ENCODE measurements around the gene SPP2. TPM values are rescaled to one million over a fixed set of nuclear protein-coding genes. Genes with fewer than 3 reads are reported as not detected.
A peak's percentile ranks its signal among the peaks of the same experiment; 100 is the strongest.

SPP2 gene
- total RNA-seq, 1 donor from 2014 or later, result not detected

- peak; percentile 71 for DNase-seq (ENCODE audit: low read depth)
Measured at GRCh38 chr2:234038076-234038802, 12.3 kb upstream of the SPP2 start.

GRCh38 chr2:234044157-234044556 lies 6.3 kb upstream of the SPP2 start:
- DNase-seq (ENCODE audit: low read depth), result peak; percentile 72

- no peak for DNase-seq (ENCODE audit: low read depth)
Measured at GRCh38 chr2:234046521-234046920, 4.0 kb upstream of the SPP2 start.

GRCh38 chr2:234047361-234047760 lies 3.1 kb upstream of the SPP2 start:
- DNase-seq (ENCODE audit: low read depth), result no peak

DNA sequence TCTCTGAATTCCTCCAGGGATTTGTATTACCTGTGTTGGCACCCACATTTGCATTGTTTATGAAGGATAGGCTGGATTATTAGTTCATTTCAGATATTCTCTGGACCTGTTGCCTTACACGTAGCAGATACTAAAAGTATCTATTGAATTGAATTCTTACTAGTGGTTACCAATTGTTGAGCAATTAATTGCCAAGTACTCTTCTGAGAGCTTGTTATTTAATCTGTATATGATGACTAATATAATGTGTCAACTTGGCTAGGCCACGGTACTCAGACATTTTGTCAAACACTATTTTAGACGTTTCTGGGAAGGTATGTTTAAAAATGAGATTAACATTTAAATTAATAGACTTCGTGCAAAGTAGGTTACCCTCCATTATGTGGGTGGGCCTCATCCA lies 2.5 kb upstream of the SPP2 start:
- DNase-seq (ENCODE audit: low read depth), result no peak

DNA sequence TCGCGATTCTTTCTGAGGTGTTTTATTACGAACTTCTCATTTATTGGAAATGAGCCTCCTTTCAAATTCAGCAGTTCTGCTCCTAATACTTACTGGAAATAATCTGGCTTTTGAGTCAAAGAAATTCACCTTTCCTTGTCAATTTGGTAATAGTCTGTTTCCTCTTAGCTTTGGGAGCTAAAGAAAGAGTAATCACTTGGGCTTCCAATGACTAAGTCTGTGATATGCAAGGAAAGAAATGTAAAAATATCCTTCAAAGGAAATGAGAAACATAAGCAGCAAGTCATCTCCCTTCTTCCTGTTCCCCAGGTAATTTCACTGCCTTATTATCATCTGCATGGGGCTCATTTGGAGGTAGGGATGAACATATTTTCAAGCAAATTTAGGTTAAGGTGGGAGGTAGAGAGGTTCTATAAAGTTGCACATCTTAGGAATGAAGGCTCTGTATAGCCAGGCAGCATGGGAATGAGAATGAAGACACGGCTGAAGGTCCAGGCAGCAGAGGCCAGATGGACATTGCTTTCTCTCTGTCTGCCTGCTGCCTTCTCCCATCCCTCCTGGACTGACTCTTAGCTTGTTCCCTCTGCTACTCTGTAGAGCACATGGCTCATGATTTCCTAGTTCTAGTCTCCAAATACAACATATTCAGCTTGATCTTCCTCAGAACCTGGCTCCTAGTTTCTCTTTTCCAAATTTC lies 1.0 kb downstream of the SPP2 start:
- no peak for DNase-seq (ENCODE audit: low read depth)

- no peak for DNase-seq (ENCODE audit: low read depth)
Measured at GRCh38 chr2:234058881-234059280, 8.4 kb downstream of the SPP2 start.

GRCh38 chr2:234060236-234060635 lies 9.7 kb downstream of the SPP2 start:
- DNase-seq (ENCODE audit: low read depth), result peak; percentile 61

GRCh38 chr2:234061624-234062257 lies 11.2 kb downstream of the SPP2 start:
- DNase-seq (ENCODE audit: low read depth), result no peak

GRCh38 chr2:234066587-234066986 lies 16.1 kb downstream of the SPP2 start:
- DNase-seq (ENCODE audit: low read depth), result no peak

DNA sequence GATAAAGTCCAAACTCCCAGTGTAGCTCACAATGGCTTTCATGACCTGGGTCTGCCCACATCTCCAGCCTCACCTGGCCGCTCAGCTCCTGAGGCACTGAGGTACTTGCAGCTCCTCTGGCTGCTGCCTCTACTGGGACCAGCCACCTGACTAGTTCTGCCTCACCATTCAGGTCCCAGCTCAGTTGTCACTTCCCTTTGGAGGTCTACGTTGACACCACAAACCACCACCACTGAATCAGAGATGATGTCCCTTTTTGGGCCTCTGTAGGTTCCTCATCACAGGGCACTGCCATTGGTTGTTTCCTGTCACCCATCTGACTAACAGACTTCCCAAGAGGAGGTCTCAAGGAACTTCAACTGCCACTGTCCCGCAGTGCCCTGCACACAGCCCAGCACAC lies 21.2 kb downstream of the SPP2 start:
- DNase-seq (ENCODE audit: low read depth), result no peak

DNA sequence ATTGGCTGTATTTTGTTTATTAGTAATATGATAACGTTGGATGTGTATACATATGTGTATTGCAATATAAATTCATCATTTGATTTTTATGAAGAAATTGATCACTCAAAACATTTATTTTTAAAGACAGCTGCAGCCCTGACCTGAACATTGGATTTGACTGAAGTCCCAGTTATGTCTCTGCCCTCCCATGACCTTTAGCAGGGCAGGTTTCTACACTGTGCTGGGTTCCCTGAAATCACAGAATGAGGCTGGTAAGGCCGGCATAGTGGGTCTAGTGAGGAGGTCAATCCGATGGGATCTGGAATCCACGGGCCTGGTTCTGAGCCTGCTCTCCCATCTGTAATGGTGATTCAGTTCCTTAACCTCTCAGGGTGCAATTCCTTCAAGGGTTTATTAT lies 22.0 kb downstream of the SPP2 start:
- DNase-seq (ENCODE audit: low read depth), result no peak

DNA sequence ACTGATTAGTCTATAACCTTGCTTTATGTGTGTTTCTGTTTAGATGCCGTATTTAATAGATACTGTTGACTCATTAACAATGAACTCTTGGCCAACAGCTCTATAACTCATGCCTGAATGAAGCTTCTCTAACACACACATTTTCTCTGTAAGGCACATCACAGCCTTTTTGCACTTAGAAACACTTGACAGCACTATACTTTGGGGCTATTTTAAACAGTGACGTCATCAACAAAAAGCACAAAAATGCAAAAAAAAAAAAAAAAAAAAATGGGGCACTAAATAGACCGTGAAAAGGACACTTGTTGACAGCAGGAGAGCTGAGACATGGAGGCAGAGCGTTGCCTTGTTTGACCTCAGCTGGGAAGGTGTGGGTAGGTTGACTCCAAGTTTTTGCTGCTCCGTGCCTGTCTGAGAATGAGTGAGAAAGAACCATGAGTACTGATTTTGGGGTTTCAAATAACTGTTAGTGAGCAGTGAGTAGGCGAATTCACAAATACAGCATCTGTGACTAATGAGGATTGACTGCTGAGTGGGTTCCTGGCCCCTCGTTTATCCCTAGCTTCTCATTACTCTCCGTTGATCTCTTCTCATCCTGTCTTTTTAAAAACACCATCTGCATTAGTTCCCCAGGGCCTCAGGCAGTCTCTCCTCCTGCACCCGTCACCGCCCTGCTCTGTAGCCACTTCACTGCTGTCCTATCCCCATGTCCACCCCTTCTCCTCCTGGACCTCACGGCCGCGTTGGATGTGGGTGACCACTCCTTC lies 24.4 kb downstream of the SPP2 start:
- DNase-seq (ENCODE audit: low read depth), result no peak

- DNase-seq (ENCODE audit: low read depth), result no peak
Measured at GRCh38 chr2:234075518-234075915, 25.0 kb downstream of the SPP2 start.

GRCh38 chr2:234075947-234076346 lies 25.4 kb downstream of the SPP2 start:
- DNase-seq (ENCODE audit: low read depth), result no peak

DNA sequence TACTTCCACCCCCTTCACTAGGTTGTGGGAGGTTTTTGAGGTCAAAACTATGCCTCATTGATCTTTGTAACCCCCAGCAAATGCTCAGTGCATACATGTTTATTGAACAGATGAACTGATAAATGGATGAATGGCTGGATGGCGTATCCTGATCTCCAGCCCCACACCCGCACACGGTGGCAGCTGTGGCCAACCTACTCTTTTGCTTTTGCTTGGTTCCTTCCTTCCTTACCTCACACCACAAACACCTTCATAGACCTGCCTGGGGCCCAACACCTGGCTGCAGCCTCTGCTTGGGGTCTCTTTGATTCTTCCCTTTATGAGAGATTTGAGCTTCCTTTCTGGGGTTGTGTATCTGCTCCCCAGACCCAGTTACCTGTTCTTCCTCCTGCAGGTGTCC lies 25.9 kb downstream of the SPP2 start:
- no peak for DNase-seq (ENCODE audit: low read depth)

DNA sequence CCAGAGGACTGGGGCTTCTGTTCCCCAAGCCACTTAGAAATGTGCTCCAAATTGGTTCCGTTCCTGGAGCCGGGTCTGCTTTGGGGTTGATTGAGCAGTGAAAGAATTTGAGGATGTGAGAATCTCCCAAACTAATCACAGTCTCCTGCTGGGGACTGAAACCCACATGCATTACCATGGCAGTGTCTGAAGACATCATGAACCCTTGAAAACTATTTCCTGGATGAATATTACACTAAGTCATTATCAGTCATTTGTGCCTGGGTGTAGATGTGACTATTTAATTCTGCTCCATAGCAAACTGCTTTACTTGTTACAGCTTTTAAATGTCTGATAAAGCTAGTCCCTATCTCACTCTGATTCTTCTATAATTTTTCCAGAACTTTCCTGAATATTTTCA lies 27.6 kb downstream of the SPP2 start:
- no peak for DNase-seq (ENCODE audit: low read depth)

- no peak for DNase-seq (ENCODE audit: low read depth)
Measured at GRCh38 chr2:234081970-234082822, 31.7 kb downstream of the SPP2 start.

DNA sequence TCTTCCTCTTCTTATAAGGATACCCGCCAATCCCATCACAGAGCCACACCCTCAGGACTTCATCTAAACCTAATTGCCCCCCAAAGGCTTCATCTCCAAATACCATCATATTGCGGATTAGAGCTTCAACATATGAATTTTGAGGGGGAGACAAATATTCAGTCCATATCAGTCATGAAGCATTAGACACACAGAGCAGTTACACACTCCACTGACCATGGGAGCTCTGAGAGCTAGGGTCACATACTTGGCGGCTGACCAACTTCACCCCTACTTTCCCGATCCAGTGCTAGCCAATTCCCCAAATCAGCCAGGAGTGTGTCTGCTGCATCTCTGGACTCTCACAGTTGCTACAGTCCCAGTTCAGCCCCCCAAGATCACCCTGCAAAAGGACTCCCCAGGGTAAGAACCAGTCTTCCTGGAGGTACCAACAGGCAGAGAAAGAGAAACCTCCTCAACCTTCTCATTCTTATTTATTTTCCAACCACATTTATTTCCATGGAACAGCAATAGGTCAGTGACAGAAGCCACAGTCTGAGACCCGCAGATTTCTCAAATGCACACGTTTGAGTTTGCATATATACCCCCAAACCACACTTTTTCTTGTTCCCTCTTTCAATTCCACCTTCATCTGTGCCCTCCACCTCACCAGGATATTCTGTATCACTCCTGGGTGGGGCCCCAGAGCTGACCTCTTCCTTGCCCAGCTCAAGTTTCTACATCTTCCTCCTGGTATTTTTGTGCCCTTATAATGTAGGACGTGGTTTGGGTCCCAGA lies 33.3 kb downstream of the SPP2 start:
- no peak for DNase-seq (ENCODE audit: low read depth)

DNA sequence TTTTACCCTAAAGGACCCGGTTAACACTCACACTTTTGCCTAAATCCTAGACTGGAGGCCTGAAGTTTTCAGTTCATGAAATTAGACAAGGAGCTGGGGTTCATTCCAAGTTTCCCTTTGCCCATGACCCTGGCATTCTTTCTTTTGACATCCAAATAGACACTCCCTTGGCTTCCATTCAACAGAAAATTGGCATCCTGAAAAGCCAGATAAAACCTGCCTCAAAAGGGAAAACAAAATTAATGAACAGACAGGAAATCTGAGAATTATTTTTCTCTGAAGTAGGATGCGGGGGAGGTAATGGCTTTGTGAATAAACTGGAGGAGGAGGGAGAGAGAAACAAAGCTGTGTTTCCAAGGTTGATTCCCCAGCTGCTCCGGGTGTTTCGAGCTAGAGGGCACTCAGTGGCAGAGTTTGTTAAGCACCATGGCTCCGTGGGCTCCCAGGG lies 41.0 kb downstream of the SPP2 start:
- DNase-seq (ENCODE audit: low read depth), result peak; percentile 71

All from myocyte (in vitro differentiated cells).